CD4-positive, alpha-beta T cell treated with Interleukin-6 at 100 ng/mL for 8 hours (primary cell): ENCODE data around the gene ASF1A.

Experiments used
- DNase-seq: peaks from one replicate; pipeline ENCODE4 v3.0.0-alpha.2; 2020; ENCODE audit warnings: mixed read lengths, low spot score

The ASF1A gene

DNA sequence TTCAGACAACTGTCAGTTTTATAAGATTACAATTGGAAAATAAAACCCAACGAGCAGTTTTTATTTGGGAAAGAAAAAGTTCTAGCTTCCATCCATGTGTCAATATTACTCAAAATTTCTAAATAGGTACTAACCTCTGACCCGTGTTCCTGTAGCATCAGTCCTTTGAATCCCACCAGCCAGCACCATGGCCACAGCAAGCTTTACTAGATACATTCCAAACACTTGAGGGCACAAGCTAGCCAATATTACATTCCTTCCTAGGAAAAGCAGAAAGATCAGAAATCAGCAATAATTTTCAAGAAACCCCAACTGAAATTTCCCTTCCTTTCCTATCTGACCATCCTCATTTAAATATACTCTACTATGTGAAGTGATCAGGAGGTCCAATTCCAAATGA, 19.2 kb downstream of the ASF1A start:
- DNase-seq: no peak

- DNase-seq: no peak
Measured at GRCh38 chr6:118914598-118914997, 20.6 kb downstream of the ASF1A start.

- no peak for DNase-seq
Measured at GRCh38 chr6:118917546-118918328, 23.8 kb downstream of the ASF1A start.

GRCh38 chr6:118918329-118918725, 24.4 kb downstream of the ASF1A start:
- DNase-seq: no peak

GRCh38 chr6:118921084-118921483, 27.1 kb downstream of the ASF1A start:
- DNase-seq: no peak

GRCh38 chr6:118923035-118923434, 29.1 kb downstream of the ASF1A start:
- no peak for DNase-seq

- DNase-seq: no peak
Measured at GRCh38 chr6:118930680-118931079, 36.7 kb downstream of the ASF1A start.

DNA sequence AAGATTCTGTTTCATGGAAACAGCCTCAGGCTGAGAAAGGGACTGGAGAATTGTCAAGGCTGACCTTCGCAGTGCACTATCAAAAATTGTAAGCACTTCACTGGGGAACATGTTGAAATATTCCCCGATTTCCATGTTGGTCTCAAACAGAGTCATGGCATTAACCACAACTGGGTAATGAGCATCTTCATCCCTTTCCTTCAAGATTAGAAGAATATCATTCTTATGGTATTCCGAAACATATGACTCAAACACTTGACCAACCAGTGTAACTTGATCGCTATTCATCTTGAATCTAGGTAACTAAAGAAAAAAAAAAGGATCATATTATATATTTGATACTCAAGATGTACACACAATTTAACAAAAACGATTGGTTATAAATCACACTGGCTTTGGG, 37.5 kb downstream of the ASF1A start:
- DNase-seq: no peak

- DNase-seq: no peak
Measured at GRCh38 chr6:118932421-118932820, 38.5 kb downstream of the ASF1A start.

- DNase-seq: no peak
Measured at GRCh38 chr6:118933855-118934460, 40.0 kb downstream of the ASF1A start.

- peak; percentile 84 for DNase-seq
Measured at GRCh38 chr6:118934461-118935330, 40.7 kb downstream of the ASF1A start, which contains the start of gene MCM9. TSS of gene MCM9 (minus strand) at chr6:118935159. CDS start at chr6:118931723, 3,436 bp downstream.

- no peak for DNase-seq
Measured at GRCh38 chr6:118935331-118935668, 41.3 kb downstream of the ASF1A start.

GRCh38 chr6:118935978-118936703, 42.2 kb downstream of the ASF1A start:
- no peak for DNase-seq

DNA sequence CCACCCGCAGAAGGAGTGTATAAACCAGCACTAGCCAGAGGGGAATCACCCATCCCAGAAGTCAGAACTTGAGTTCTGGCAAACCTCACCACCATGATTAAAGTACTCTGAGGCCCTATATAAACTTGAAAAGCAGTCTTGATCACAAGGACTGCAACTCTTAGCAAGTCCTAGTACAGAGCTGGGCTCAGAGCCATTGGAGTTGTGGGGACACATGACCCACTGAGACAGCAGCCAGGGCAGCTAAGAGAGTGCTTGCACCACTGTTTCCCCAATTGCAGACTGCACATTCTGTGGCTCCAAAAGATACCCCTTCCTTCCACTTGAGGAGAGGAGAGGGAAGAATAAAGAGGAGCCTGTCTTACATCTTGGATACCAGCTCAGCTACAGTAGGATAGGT, 45.7 kb downstream of the ASF1A start:
- no peak for DNase-seq

GRCh38 chr6:118940770-118941169, 46.8 kb downstream of the ASF1A start:
- no peak for DNase-seq

DNA sequence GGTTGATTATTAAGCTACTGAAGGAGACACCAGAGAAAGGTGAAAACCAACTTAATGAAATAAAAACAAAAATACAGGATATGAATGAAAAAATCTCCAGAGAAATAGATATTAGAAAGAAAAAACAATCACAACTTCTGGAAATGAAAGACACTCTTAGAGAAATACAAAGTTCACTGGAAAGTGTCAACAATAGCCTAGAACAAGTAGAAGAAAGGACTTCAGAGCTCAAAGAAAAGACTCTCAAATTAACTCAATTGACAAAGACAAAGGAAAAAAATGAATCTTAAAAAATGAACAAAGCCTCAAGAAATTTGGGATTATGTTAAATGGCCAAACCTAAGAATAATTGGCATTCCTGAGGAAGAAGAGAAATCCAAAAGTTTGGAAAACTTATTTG, 51.3 kb downstream of the ASF1A start:
- no peak for DNase-seq

GRCh38 chr6:118952683-118953082, 58.7 kb downstream of the ASF1A start:
- no peak for DNase-seq

GRCh38 chr6:118953391-118953790, 59.4 kb downstream of the ASF1A start:
- no peak for DNase-seq
